ENCODE results near the gene ZDHHC5.

ZDHHC5 gene

DNA sequence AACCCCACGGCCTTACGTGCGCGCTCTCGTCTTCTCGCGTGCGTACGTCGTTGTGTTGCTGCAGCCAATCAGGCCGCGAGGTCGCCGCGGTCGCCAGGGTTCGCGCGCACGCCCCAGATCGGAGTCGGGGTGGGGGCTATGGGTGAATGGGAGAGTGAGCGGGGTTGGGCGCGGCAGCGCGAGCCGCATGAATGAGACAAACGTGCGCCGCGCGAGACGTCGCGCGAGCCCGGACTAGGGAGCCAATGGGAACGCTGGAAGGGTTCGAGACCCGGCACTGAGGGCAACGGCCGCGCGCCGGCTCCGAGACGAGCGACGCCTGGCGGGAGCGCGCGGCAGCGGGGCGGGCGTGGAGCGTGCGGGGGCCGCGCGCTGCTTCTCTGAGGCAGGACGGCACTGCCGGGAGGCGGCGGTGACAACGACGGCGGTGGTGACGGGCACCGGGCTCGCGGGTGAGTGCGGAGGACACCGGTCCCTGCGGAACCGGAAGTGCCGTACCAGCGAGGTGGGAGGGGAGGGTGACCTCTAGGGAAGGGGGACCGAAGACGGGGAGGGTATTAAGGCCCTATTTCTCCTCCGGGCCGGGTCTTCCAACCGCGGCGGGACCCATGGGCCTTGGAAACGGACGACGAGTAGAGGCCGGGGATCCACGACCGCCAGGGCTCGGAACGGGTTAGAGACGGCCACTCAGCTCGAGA lies at the start of gene ZDHHC5:
Gene ZDHHC5 (plus strand): TSS at position 379 of the 698 bp plus-strand sequence. CDS start 4,977 bp downstream, outside the sequence.
- in situ Hi-C loops (cut with MboI; ENCODE audit: low pct_unique_long_range_greater_than_20kb, low sequenced_read_pairs, unreplicated experiment), result no loop called here
- DNase-seq (ENCODE audit: low spot score), result peak; percentile 98
- TF ChIP-seq, protein P1, sequence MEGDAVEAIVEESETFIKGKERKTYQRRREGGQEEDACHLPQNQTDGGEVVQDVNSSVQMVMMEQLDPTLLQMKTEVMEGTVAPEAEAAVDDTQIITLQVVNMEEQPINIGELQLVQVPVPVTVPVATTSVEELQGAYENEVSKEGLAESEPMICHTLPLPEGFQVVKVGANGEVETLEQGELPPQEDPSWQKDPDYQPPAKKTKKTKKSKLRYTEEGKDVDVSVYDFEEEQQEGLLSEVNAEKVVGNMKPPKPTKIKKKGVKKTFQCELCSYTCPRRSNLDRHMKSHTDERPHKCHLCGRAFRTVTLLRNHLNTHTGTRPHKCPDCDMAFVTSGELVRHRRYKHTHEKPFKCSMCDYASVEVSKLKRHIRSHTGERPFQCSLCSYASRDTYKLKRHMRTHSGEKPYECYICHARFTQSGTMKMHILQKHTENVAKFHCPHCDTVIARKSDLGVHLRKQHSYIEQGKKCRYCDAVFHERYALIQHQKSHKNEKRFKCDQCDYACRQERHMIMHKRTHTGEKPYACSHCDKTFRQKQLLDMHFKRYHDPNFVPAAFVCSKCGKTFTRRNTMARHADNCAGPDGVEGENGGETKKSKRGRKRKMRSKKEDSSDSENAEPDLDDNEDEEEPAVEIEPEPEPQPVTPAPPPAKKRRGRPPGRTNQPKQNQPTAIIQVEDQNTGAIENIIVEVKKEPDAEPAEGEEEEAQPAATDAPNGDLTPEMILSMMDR (IDR thresholded peaks at IDR 0.05; ENCODE audit: extremely low read depth, insufficient read depth, missing control alignments), result peak; percentile 43

DNA sequence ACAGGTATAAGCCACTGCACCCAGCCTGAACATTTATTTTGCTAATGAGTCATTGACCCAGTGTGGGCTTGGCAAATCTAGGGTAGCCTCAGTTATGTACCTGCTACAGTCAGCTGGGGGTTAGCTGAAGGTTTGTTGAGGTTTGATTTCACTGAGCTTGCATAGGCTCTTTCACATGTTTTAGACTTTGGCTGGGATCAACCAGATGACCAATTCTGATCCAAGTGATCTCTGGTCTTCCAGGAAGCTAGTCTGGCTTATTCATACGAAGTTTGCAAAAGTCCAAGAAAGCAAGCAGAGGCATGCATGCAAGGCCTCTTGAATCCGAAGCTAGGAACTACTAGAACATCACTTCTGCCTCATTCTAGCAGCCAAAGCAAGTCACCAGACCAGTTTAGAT lies 49.5 kb upstream of the ZDHHC5 start:
- no peak for DNase-seq (ENCODE audit: low spot score)
- TF ChIP-seq, protein P1 (IDR thresholded peaks at IDR 0.05; ENCODE audit: extremely low read depth, insufficient read depth, missing control alignments), result no peak
- in situ Hi-C loops (cut with MboI; ENCODE audit: low pct_unique_long_range_greater_than_20kb, low sequenced_read_pairs, unreplicated experiment), result no loop called here

- in situ Hi-C loops (cut with MboI; ENCODE audit: low pct_unique_long_range_greater_than_20kb, low sequenced_read_pairs, unreplicated experiment), result no loop called here
- no peak for DNase-seq (ENCODE audit: low spot score)
- TF ChIP-seq, protein P1 (IDR thresholded peaks at IDR 0.05; ENCODE audit: extremely low read depth, insufficient read depth, missing control alignments), result no peak
Measured at GRCh38 chr11:57619331-57619730, 48.6 kb upstream of the ZDHHC5 start.

- TF ChIP-seq, protein P1 (IDR thresholded peaks at IDR 0.05; ENCODE audit: extremely low read depth, insufficient read depth, missing control alignments), result no peak
- DNase-seq (ENCODE audit: low spot score), result no peak
- in situ Hi-C loops (cut with MboI; ENCODE audit: low pct_unique_long_range_greater_than_20kb, low sequenced_read_pairs, unreplicated experiment), result no loop called here
Measured at GRCh38 chr11:57620467-57620866, 47.4 kb upstream of the ZDHHC5 start.

DNA sequence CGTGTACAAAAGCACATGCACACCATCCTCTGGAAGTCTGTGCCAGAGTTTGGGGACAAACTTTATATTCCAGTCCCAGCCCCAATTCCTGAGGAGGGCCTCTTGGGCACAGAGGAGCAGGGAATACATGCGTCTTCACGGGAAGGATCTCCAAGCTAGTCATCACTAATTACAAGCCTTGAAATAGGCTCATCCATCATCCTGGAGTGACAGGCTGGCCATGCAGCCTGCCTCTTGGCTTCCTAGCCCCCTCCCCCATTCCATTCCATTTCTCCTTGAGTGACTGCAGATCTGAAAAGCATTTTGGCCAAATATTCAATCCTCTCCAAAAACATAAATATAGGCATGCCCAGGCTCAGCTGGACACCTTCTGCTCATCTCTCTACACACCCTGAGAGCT lies 45.7 kb upstream of the ZDHHC5 start:
- DNase-seq (ENCODE audit: low spot score), result no peak
- in situ Hi-C loops (cut with MboI; ENCODE audit: low pct_unique_long_range_greater_than_20kb, low sequenced_read_pairs, unreplicated experiment), result no loop called here

GRCh38 chr11:57624864-57625263 lies 43.0 kb upstream of the ZDHHC5 start:
- no peak for DNase-seq (ENCODE audit: low spot score)
- TF ChIP-seq, protein P1 (IDR thresholded peaks at IDR 0.05; ENCODE audit: extremely low read depth, insufficient read depth, missing control alignments), result no peak
- in situ Hi-C loops (cut with MboI; ENCODE audit: low pct_unique_long_range_greater_than_20kb, low sequenced_read_pairs, unreplicated experiment), result loop anchor here (25.0 kb wide), 1 partner anchor 263 kb away; no protein-coding TSS in a partner anchor

More for the DNA sequence above, 45.7 kb upstream of the ZDHHC5 start:
- TF ChIP-seq, protein P1 (IDR thresholded peaks at IDR 0.05; ENCODE audit: extremely low read depth, insufficient read depth, missing control alignments), result no peak

All from GM13977 (cell line).